ENCODE results near the gene SEC61G.

- TF ChIP-seq CTCF (IDR thresholded peaks at IDR 0.05; ENCODE audit: low read depth, low read length, poor library complexity, severe bottlenecking) (no peak), EZH2phosphoT487 (IDR thresholded peaks at IDR 0.05; ENCODE audit: borderline replicate concordance, low read length) (no peak)
Observed at GRCh38 chr7:54704851-54705250, 54.2 kb downstream of the SEC61G start.

All from DOHH2 (cell line).